HEK293T (cell line): ENCODE results near the gene RNU6-1.

Experiments
- BHLHE40 ChIP-seq: fragments of 450-650 bp; IDR thresholded peaks from 2 replicates; pipeline ENCODE4 v1.6.1; 2016; ENCODE audit warnings: mild to moderate bottlenecking, moderate library complexity, borderline replicate concordance
- FOXA1 ChIP-seq: fragments of 450-650 bp; IDR thresholded peaks from 2 replicates; pipeline ENCODE4 v1.6.1; 2016; ENCODE audit warnings: mild to moderate bottlenecking
- FOXK2 ChIP-seq: fragments of 450-650 bp; IDR thresholded peaks from 2 replicates; pipeline ENCODE4 v1.6.1; 2016; ENCODE audit warnings: mild to moderate bottlenecking
- FOXM1 ChIP-seq: fragments of 450-650 bp; IDR thresholded peaks from 2 replicates; pipeline ENCODE4 v1.6.1; 2017; ENCODE audit warnings: mild to moderate bottlenecking, borderline replicate concordance
- L3MBTL2 ChIP-seq: fragments of 450-650 bp; conservative IDR thresholded peaks from 2 replicates; pipeline ENCODE4 v1.6.1; 2016; ENCODE audit warnings: mild to moderate bottlenecking
- LEF1 ChIP-seq: fragments of 450-650 bp; IDR thresholded peaks from 2 replicates; pipeline ENCODE4 v1.6.1; 2017; ENCODE audit warnings: mild to moderate bottlenecking, borderline replicate concordance
- NFRKB ChIP-seq: fragments of 450-650 bp; IDR thresholded peaks from 2 replicates; pipeline ENCODE4 v1.6.1; 2016; ENCODE audit warnings: mild to moderate bottlenecking, moderate library complexity
- SP1 ChIP-seq: fragments of 450-650 bp; IDR thresholded peaks from 2 replicates; pipeline ENCODE4 v1.6.1; 2017
- SUZ12 ChIP-seq: fragments of 450-650 bp; IDR thresholded peaks from 2 replicates; pipeline ENCODE4 v1.6.1; 2016; ENCODE audit warnings: mild to moderate bottlenecking
- TF ChIP-seq, protein P1 (sequence below): fragments of 450-650 bp; IDR thresholded peaks from 2 replicates; pipeline ENCODE4 v1.6.1; 2016

DNA sequence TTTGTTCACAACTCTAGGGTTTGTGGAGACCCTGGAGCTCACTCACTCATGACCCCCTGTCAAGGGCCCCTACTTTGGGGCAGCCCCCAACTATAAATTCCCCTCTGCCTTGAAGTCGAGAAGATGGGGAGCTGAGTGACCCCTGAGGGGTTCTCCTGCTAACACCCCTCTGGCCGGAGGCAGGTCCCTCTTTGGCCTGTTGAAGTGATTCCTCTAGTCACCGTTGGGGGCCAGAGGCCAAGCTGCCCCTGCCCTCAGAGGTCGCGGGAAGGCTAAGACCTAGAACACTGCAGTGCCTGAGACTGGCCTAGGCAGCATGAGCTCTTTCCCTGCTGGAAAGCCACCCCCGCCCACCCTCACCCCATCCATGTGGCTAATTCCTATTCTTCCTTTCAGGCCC lies 30.0 kb downstream of the RNU6-1 start:
- no peak for TF ChIP-seq FOXM1
- TF ChIP-seq L3MBTL2 = no peak
- TF ChIP-seq SUZ12 = no peak
- TF ChIP-seq FOXA1 = no peak
- TF ChIP-seq, protein P1, sequence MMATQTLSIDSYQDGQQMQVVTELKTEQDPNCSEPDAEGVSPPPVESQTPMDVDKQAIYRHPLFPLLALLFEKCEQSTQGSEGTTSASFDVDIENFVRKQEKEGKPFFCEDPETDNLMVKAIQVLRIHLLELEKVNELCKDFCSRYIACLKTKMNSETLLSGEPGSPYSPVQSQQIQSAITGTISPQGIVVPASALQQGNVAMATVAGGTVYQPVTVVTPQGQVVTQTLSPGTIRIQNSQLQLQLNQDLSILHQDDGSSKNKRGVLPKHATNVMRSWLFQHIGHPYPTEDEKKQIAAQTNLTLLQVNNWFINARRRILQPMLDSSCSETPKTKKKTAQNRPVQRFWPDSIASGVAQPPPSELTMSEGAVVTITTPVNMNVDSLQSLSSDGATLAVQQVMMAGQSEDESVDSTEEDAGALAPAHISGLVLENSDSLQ = no peak
- TF ChIP-seq SP1 = no peak
- TF ChIP-seq BHLHE40 = no peak
- TF ChIP-seq LEF1 = no peak
- no peak for TF ChIP-seq FOXK2
- no peak for TF ChIP-seq NFRKB
